HCT116 (cell line): ENCODE data around the gene NAA15. TPM values are rescaled to one million over a fixed set of nuclear protein-coding genes. Genes with fewer than 3 reads are reported as not detected.
"Not testable (repeated sequence)": the region's sequence is repeated elsewhere in the genome, so short reads cannot be mapped to it uniquely, and the experiment has no call there.

ENCODE experiments used
- ATAC-seq: fragments of 200-7000 bp; cut with Tn5 transposase; 2 replicates; pipeline ENCODE4 v1.9.1; 2020; ENCODE audit warnings: mild to moderate bottlenecking, moderate library complexity
- BruUV-seq: library from RNA; stranded (reverse); fragments of 400-500 nt; replicated peaks from 2 replicates; lab custom pipeline; 2021; lab: Mats Ljungman, UMichigan
- CTCF ChIA-PET: fragments of 300-600 bp; sonication (Branson Sonifier 250); formaldehyde crosslinking; loops from one replicate; lab custom pipeline; 2021; ENCODE audit warnings: antibody characterized with exemption; lab: Charles Lee
- POLR2A ChIA-PET: fragments of 300-600, 350-600 bp; sonication (Branson Sonifier 250); formaldehyde crosslinking; loops from one replicate; lab custom pipeline; 2021; ENCODE audit warnings: antibody characterized with exemption; lab: Charles Lee
- RAD21 ChIA-PET, 2 experiments: fragments of 300-600 bp; sonication (Branson Sonifier 250); formaldehyde crosslinking; loops; one replicate each; lab custom pipeline; 2023; ENCODE audit warnings: low total read pairs in 2 of 2; ENCODE audit not compliant: uncharacterized antibody in 2 of 2, unreplicated experiment in 2 of 2, low non-redundant PET in 1 of 2; lab: Charles Lee
- DNase-seq: peaks from one replicate; pipeline ENCODE4 v3.0.0-alpha.2; 2010; ENCODE audit warnings: low read depth, low spot score
- H2AFZ ChIP-seq: fragments of 200-600 bp; shearing (Covaris generic), sonication (generic); 2 replicates; pipeline ENCODE4 v1.6.1; 2017; ENCODE audit warnings: low read depth, mixed run types, mixed read lengths, antibody characterized with exemption, low read length; ENCODE audit not compliant: poor library complexity, severe bottlenecking
- H3K27ac ChIP-seq: 2 replicates; pipeline ENCODE4 v1.5.1; 2012; ENCODE audit warnings: low read depth, low read length
- H3K27me3 ChIP-seq: fragments of 200-600 bp; sonication (generic); 2 replicates; pipeline ENCODE4 v1.6.1; 2016; ENCODE audit warnings: mixed run types, low read length, mixed read lengths; ENCODE audit not compliant: insufficient read depth
- H3K36me3 ChIP-seq, 2 experiments: fragments of 200-500 bp in 1 of 2; fragments of 200-600 bp in 1 of 2; sonication (Bioruptor generic) in 1 of 2; sonication (generic) in 1 of 2; 2 replicates each; pipeline versions ENCODE4 v1.5.1 to v1.6.1; 2014 to 2016; ENCODE audit warnings: low read length in 2 of 2, inconsistent platforms in 1 of 2, mixed read lengths in 1 of 2, mixed run types in 1 of 2; ENCODE audit not compliant: insufficient read depth in 2 of 2, control insufficient read depth in 1 of 2
- H3K4me1 ChIP-seq, 2 experiments: fragments of 200-600 bp in 1 of 2; sonication (generic) in 1 of 2; 2 replicates each; pipeline versions ENCODE4 v1.5.1 to v1.6.1; 2012 to 2017; ENCODE audit warnings: low read length in 2 of 2, inconsistent platforms in 1 of 2, mild to moderate bottlenecking in 1 of 2, mixed read lengths in 1 of 2, mixed run types in 1 of 2, moderate library complexity in 1 of 2; ENCODE audit not compliant: insufficient read depth in 2 of 2, control insufficient read depth in 1 of 2
- H3K4me2 ChIP-seq: fragments of 200-600 bp; sonication (generic); 2 replicates; pipeline ENCODE4 v1.6.1; 2017; ENCODE audit warnings: mixed run types, low read length, mixed read lengths
- H3K4me3 ChIP-seq, 2 experiments: fragments of 200-600 bp in 1 of 2; sonication (generic) in 1 of 2; replicated peaks in 1 of 2; 2 replicates each; pipeline ENCODE4 v1.5.1; 2011 to 2016; ENCODE audit warnings: low read length in 2 of 2, control low read depth in 1 of 2, low read depth in 1 of 2, mild to moderate bottlenecking in 1 of 2, mixed read lengths in 1 of 2, mixed run types in 1 of 2
- H3K79me2 ChIP-seq: fragments of 200-600 bp; sonication (generic); 2 replicates; pipeline ENCODE4 v1.6.1; 2017; ENCODE audit warnings: mild to moderate bottlenecking, mixed run types, low read length, moderate library complexity, mixed read lengths; ENCODE audit not compliant: insufficient read depth
- H3K9ac ChIP-seq: fragments of 200-600 bp; sonication (generic); 2 replicates; pipeline ENCODE4 v1.6.1; 2016; ENCODE audit warnings: low read length, mixed read lengths
- H3K9me2 ChIP-seq: fragments of 200-600 bp; sonication (generic), shearing (Covaris generic); 2 replicates; pipeline ENCODE4 v1.6.1; 2017; ENCODE audit warnings: mixed run types, mild to moderate bottlenecking, moderate library complexity; ENCODE audit not compliant: insufficient read depth
- H3K9me3 ChIP-seq, 2 experiments: fragments of 200-500 bp in 1 of 2; fragments of 200-600 bp in 1 of 2; sonication (Bioruptor generic) in 1 of 2; sonication (generic) in 1 of 2; 2 replicates each; pipeline ENCODE4 v1.6.1; 2014 to 2017; ENCODE audit warnings: low read length in 2 of 2, mixed read lengths in 2 of 2, inconsistent platforms in 1 of 2, low read depth in 1 of 2, mild to moderate bottlenecking in 1 of 2, mixed run types in 1 of 2, moderate library complexity in 1 of 2; ENCODE audit not compliant: control insufficient read depth in 1 of 2, insufficient read depth in 1 of 2
- H4K20me1 ChIP-seq: fragments of 200-600 bp; sonication (generic), shearing (Covaris generic); 2 replicates; pipeline ENCODE4 v1.6.1; 2017; ENCODE audit warnings: mixed run types, mild to moderate bottlenecking, moderate library complexity; ENCODE audit not compliant: insufficient read depth
- CEBPB ChIP-seq: IDR thresholded peaks from 2 replicates; pipeline ENCODE4 v1.6.1; 2012; ENCODE audit warnings: low read depth
- EGR1 ChIP-seq: IDR thresholded peaks from 2 replicates; pipeline ENCODE4 v1.6.1; 2012; ENCODE audit warnings: low read depth
- EZH2 ChIP-seq: fragments of 200-600 bp; sonication (generic); IDR thresholded peaks from 2 replicates; pipeline ENCODE4 v1.6.1; 2017; ENCODE audit warnings: antibody characterized with exemption, mixed run types
- EZH2phosphoT487 ChIP-seq: fragments of 200-600 bp; IDR thresholded peaks from 2 replicates; pipeline ENCODE4 v1.6.1; 2018; ENCODE audit warnings: antibody characterized with exemption, borderline replicate concordance
- FOSL1 ChIP-seq: IDR thresholded peaks from 2 replicates; pipeline ENCODE4 v1.6.1; 2012; ENCODE audit warnings: low read depth
- JUND ChIP-seq: IDR thresholded peaks from 2 replicates; pipeline ENCODE4 v1.6.1; 2012
- MAX ChIP-seq: IDR thresholded peaks from 2 replicates; pipeline ENCODE4 v1.6.1; 2012
- POLR2A ChIP-seq: IDR thresholded peaks from 2 replicates; pipeline ENCODE4 v1.7.0; 2011; ENCODE audit warnings: borderline replicate concordance; ENCODE audit not compliant: insufficient read depth, insufficient read length; ENCODE audit errors: extremely low read depth
- POLR2AphosphoS5 ChIP-seq: IDR thresholded peaks from 2 replicates; pipeline ENCODE4 v1.6.1; 2011; ENCODE audit warnings: mild to moderate bottlenecking, low read depth, low read length, moderate library complexity
- RAD21 ChIP-seq: IDR thresholded peaks from 2 replicates; pipeline ENCODE4 v1.6.1; 2012; ENCODE audit warnings: low read depth, mild to moderate bottlenecking
- SIN3A ChIP-seq: IDR thresholded peaks from 2 replicates; pipeline ENCODE4 v1.6.1; 2012; ENCODE audit warnings: low read depth
- SP1 ChIP-seq: IDR thresholded peaks from 2 replicates; pipeline ENCODE4 v1.6.1; 2012; ENCODE audit warnings: low read depth
- SRF ChIP-seq: IDR thresholded peaks from 2 replicates; pipeline ENCODE4 v1.6.1; 2012; ENCODE audit warnings: low read depth
- TCF7L2 ChIP-seq: IDR thresholded peaks from 2 replicates; pipeline ENCODE4 v1.7.0; 2011; ENCODE audit warnings: borderline replicate concordance, inconsistent platforms; ENCODE audit not compliant: insufficient read depth, insufficient read length; ENCODE audit errors: extremely low read depth
- ZFX ChIP-seq: fragments of 450-650 bp; IDR thresholded peaks from 2 replicates; pipeline ENCODE4 v1.6.1; 2017
- ZNF274 ChIP-seq: fragments of 200-500 bp; sonication (Bioruptor generic); IDR thresholded peaks from 2 replicates; pipeline ENCODE4 v1.6.1; 2014; ENCODE audit warnings: mild to moderate bottlenecking, low read depth, low read length, inconsistent platforms
- intact Hi-C: fragments of 100-400 bp; cut with micrococcal nuclease; formaldehyde crosslinking; loops from 2 replicates; pipeline ENCODE4 v1.10.0; 2022
- total RNA-seq: library from RNA; stranded (reverse); gene quantifications from one replicate; pipeline ENCODE4 v1.2.1, GENCODE V29; 2021; ENCODE audit not compliant: unreplicated experiment

Gene NAA15
- total RNA-seq, 1 experiment from 2014 or later = 79.7 TPM

- Histone ChIP-seq H3K27me3 (no peaks in the 10 kb centered on the region), H3K9me3 (no peaks in the 10 kb centered on the region), H3K79me2 (peaks cover 100% of the 10 kb centered on the region), H3K9me2 (no peaks in the 10 kb centered on the region), H3K9ac (no peak overlapping the region), H3K27ac (no peak overlapping the region), H4K20me1 (peaks cover 55% of the 10 kb centered on the region; the same call in 1 of the 2 replicates), H3K4me2 (no peak overlapping the region), H3K36me3 (no peaks in the 10 kb centered on the region), H2AFZ (no peak overlapping the region), H3K4me3 (no peak overlapping the region), H3K4me1 (no peaks in the 10 kb centered on the region)
- POLR2A ChIA-PET = interaction anchor here (1.4 kb wide), 1 partner anchor 11 kb away, joined by 3 read pairs; the partner anchor contains the start of gene NAA15
- intact Hi-C loops = no loop called here
- no TSS peak for BruUV-seq
- ATAC-seq (no peak), DNase-seq (no peak)
- CTCF ChIA-PET = no interaction called here
- TF ChIP-seq ZFX = no peak
- no peak for TF ChIP-seq EZH2
- no peak for TF ChIP-seq JUND
- TF ChIP-seq CEBPB = no peak
- no peak for TF ChIP-seq RAD21
- no peak for TF ChIP-seq POLR2A
- TF ChIP-seq SRF = no peak
- TF ChIP-seq POLR2AphosphoS5 = no peak
- TF ChIP-seq FOSL1 = no peak
- TF ChIP-seq SP1 = no peak
- no peak for TF ChIP-seq MAX
- no peak for TF ChIP-seq ZNF274
- TF ChIP-seq EGR1 = no peak
- TF ChIP-seq EZH2phosphoT487 = no peak
- no peak for TF ChIP-seq TCF7L2
- no peak for TF ChIP-seq SIN3A
- RAD21 ChIA-PET = no interaction called here
Observed at GRCh38 chr4:139312552-139313332, 11.4 kb downstream of the NAA15 start.

- H3K9ac ChIP-seq, H3K36me3 ChIP-seq, DNase-seq, H3K4me3 ChIP-seq, H3K9me3 ChIP-seq, intact Hi-C loops, H3K9me2 ChIP-seq, H2AFZ ChIP-seq, RAD21 ChIA-PET, POLR2A ChIA-PET, CTCF ChIA-PET, H3K4me1 ChIP-seq, ATAC-seq, BruUV-seq, H3K27ac ChIP-seq, H3K27me3 ChIP-seq, H3K4me2 ChIP-seq: not testable (repeated sequence)
- peaks cover 100% of the 10 kb centered on the region for H3K79me2 ChIP-seq
- peaks cover 58% of the 10 kb centered on the region; the same call in 1 of the 2 replicates for H4K20me1 ChIP-seq
Observed at GRCh38 chr4:139313414-139313813, 12.1 kb downstream of the NAA15 start.
